Stimulated activated naive CD8-positive, alpha-beta T cell treated with anti-CD3 and anti-CD28 coated beads, Interleukin-15, Interleukin-2, amounts not matched to agents 100 ng/mL and 50 ng/mL, for 24 hours (primary cell): ENCODE measurements around the gene FOXRED2.

Source experiments
- H3K27ac Mint-ChIP-seq: one replicate; pipeline ENCODE4 v1.8.0; 2021; ENCODE audit warnings: mild to moderate bottlenecking, mixed read lengths
- H3K27me3 Mint-ChIP-seq: one replicate; pipeline ENCODE4 v1.8.0; 2021; ENCODE audit warnings: mixed read lengths
- H3K36me3 Mint-ChIP-seq: one replicate; pipeline ENCODE4 v1.8.0; 2021; ENCODE audit warnings: low read depth, mixed read lengths
- H3K4me1 Mint-ChIP-seq: one replicate; pipeline ENCODE4 v1.8.0; 2021; ENCODE audit warnings: low read depth, mixed read lengths
- H3K4me3 Mint-ChIP-seq: one replicate; pipeline ENCODE4 v1.8.0; 2021; ENCODE audit warnings: mild to moderate bottlenecking, mixed read lengths
- H3K9me3 Mint-ChIP-seq: one replicate; pipeline ENCODE4 v1.8.0; 2021; ENCODE audit warnings: mixed read lengths

Gene FOXRED2

GRCh38 chr22:36506637-36507517, at the start of gene FOXRED2:
FOXRED2 (minus strand) TSS chr22:36507040; CDS start chr22:36506422, 618 bp downstream.
- Mint-ChIP-seq H3K4me1 (peaks cover 26% of the 10 kb centered on the region), H3K4me3 (peak within 1 kb of the TSS; percentile 57), H3K27ac (peak within 1 kb of the TSS; percentile 67), H3K27me3 (no peaks in the 10 kb centered on the region), H3K36me3 (peaks cover 29% of the 10 kb centered on the region), H3K9me3 (no peaks in the 10 kb centered on the region)

GRCh38 chr22:36554098-36554497, 47.3 kb upstream of the FOXRED2 start:
- Mint-ChIP-seq H3K4me1 (no peaks in the 10 kb centered on the region), H3K27me3 (peaks cover 14% of the 10 kb centered on the region), H3K36me3 (no peaks in the 10 kb centered on the region), H3K27ac (no peak overlapping the region), H3K9me3 (no peaks in the 10 kb centered on the region), H3K4me3 (no peak overlapping the region)

- no peak overlapping the region for H3K27ac Mint-ChIP-seq
- H3K27me3 Mint-ChIP-seq: peaks cover 14% of the 10 kb centered on the region
Observed at GRCh38 chr22:36552289-36552688, 45.4 kb upstream of the FOXRED2 start.

GRCh38 chr22:36550701-36551495, 44.1 kb upstream of the FOXRED2 start:
- H3K4me3 Mint-ChIP-seq: no peak overlapping the region

More at GRCh38 chr22:36552289-36552688, 45.4 kb upstream of the FOXRED2 start:
- Mint-ChIP-seq H3K4me1 (no peaks in the 10 kb centered on the region), H3K4me3 (no peak overlapping the region), H3K36me3 (no peaks in the 10 kb centered on the region), H3K9me3 (no peaks in the 10 kb centered on the region)

GRCh38 chr22:36549033-36549432, 42.2 kb upstream of the FOXRED2 start:
- H3K27ac Mint-ChIP-seq: no peak overlapping the region

More at GRCh38 chr22:36550701-36551495, 44.1 kb upstream of the FOXRED2 start:
- H3K36me3 Mint-ChIP-seq: no peaks in the 10 kb centered on the region
- H3K27ac Mint-ChIP-seq: no peak overlapping the region
- H3K4me1 Mint-ChIP-seq: peaks cover 3% of the 10 kb centered on the region
- H3K9me3 Mint-ChIP-seq: no peaks in the 10 kb centered on the region
- peaks cover 18% of the 10 kb centered on the region for H3K27me3 Mint-ChIP-seq

GRCh38 chr22:36548606-36549005, 41.8 kb upstream of the FOXRED2 start:
- Mint-ChIP-seq H3K9me3 (no peaks in the 10 kb centered on the region), H3K27me3 (peaks cover 19% of the 10 kb centered on the region), H3K27ac (no peak overlapping the region)

More at GRCh38 chr22:36549033-36549432, 42.2 kb upstream of the FOXRED2 start:
- no peaks in the 10 kb centered on the region for H3K9me3 Mint-ChIP-seq
- no peak overlapping the region for H3K4me3 Mint-ChIP-seq
- H3K27me3 Mint-ChIP-seq: peaks cover 22% of the 10 kb centered on the region
- H3K4me1 Mint-ChIP-seq: peaks cover 3% of the 10 kb centered on the region
- H3K36me3 Mint-ChIP-seq: no peaks in the 10 kb centered on the region

GRCh38 chr22:36546932-36547331, 40.1 kb upstream of the FOXRED2 start:
- H3K4me3 Mint-ChIP-seq: no peak overlapping the region
- peaks cover 19% of the 10 kb centered on the region for H3K27me3 Mint-ChIP-seq
- no peaks in the 10 kb centered on the region for H3K9me3 Mint-ChIP-seq
- H3K27ac Mint-ChIP-seq: no peak overlapping the region
- H3K36me3 Mint-ChIP-seq: no peaks in the 10 kb centered on the region
- H3K4me1 Mint-ChIP-seq: peaks cover 8% of the 10 kb centered on the region

More at GRCh38 chr22:36548606-36549005, 41.8 kb upstream of the FOXRED2 start:
- H3K4me1 Mint-ChIP-seq: peaks cover 3% of the 10 kb centered on the region
- H3K4me3 Mint-ChIP-seq: no peak overlapping the region
- H3K36me3 Mint-ChIP-seq: no peaks in the 10 kb centered on the region

- Mint-ChIP-seq H3K4me3 (no peak overlapping the region), H3K4me1 (peaks cover 14% of the 10 kb centered on the region), H3K36me3 (no peaks in the 10 kb centered on the region), H3K27ac (peak overlapping the region; percentile 33), H3K27me3 (peaks cover 19% of the 10 kb centered on the region), H3K9me3 (no peaks in the 10 kb centered on the region)
Observed at GRCh38 chr22:36546092-36546804, 39.4 kb upstream of the FOXRED2 start.

GRCh38 chr22:36544107-36544620, 37.3 kb upstream of the FOXRED2 start:
- Mint-ChIP-seq H3K27me3 (peaks cover 11% of the 10 kb centered on the region), H3K4me3 (no peak overlapping the region), H3K4me1 (peaks cover 17% of the 10 kb centered on the region), H3K27ac (no peak overlapping the region), H3K36me3 (no peaks in the 10 kb centered on the region), H3K9me3 (no peaks in the 10 kb centered on the region)

- Mint-ChIP-seq H3K36me3 (no peaks in the 10 kb centered on the region), H3K4me3 (peak overlapping the region; percentile 41), H3K4me1 (peaks cover 17% of the 10 kb centered on the region), H3K9me3 (no peaks in the 10 kb centered on the region), H3K27me3 (peaks cover 14% of the 10 kb centered on the region), H3K27ac (peak overlapping the region; percentile 89)
Observed at GRCh38 chr22:36541831-36542411, 35.1 kb upstream of the FOXRED2 start.

GRCh38 chr22:36540867-36541642, 34.2 kb upstream of the FOXRED2 start:
- H3K9me3 Mint-ChIP-seq: no peaks in the 10 kb centered on the region
- peaks cover 11% of the 10 kb centered on the region for H3K27me3 Mint-ChIP-seq
- no peak overlapping the region for H3K27ac Mint-ChIP-seq
- peaks cover 14% of the 10 kb centered on the region for H3K4me1 Mint-ChIP-seq
- H3K4me3 Mint-ChIP-seq: no peak overlapping the region
- no peaks in the 10 kb centered on the region for H3K36me3 Mint-ChIP-seq

GRCh38 chr22:36538529-36538928, 31.7 kb upstream of the FOXRED2 start:
- Mint-ChIP-seq H3K9me3 (no peaks in the 10 kb centered on the region), H3K4me3 (no peak overlapping the region), H3K36me3 (no peaks in the 10 kb centered on the region), H3K4me1 (peaks cover 13% of the 10 kb centered on the region), H3K27ac (no peak overlapping the region), H3K27me3 (peaks cover 3% of the 10 kb centered on the region)

GRCh38 chr22:36536717-36537116, 29.9 kb upstream of the FOXRED2 start:
- H3K4me3 Mint-ChIP-seq: no peak overlapping the region
- no peaks in the 10 kb centered on the region for H3K9me3 Mint-ChIP-seq
- H3K36me3 Mint-ChIP-seq: no peaks in the 10 kb centered on the region
- H3K4me1 Mint-ChIP-seq: peaks cover 6% of the 10 kb centered on the region
- H3K27ac Mint-ChIP-seq: no peak overlapping the region
- H3K27me3 Mint-ChIP-seq: peaks cover 3% of the 10 kb centered on the region
